GM11168 (cell line): ENCODE data around the gene PSMD3.
"Not testable (repeated sequence)": the region's sequence is repeated elsewhere in the genome, so short reads cannot be mapped to it uniquely, and the experiment has no call there.

Source experiments
- in situ Hi-C: fragments of 300-500 bp; cut with MboI; formaldehyde crosslinking; loops from one replicate; pipeline ENCODE4 v1.12.0; 2022; ENCODE audit warnings: low sequenced_read_pairs; ENCODE audit not compliant: unreplicated experiment

Gene PSMD3

DNA sequence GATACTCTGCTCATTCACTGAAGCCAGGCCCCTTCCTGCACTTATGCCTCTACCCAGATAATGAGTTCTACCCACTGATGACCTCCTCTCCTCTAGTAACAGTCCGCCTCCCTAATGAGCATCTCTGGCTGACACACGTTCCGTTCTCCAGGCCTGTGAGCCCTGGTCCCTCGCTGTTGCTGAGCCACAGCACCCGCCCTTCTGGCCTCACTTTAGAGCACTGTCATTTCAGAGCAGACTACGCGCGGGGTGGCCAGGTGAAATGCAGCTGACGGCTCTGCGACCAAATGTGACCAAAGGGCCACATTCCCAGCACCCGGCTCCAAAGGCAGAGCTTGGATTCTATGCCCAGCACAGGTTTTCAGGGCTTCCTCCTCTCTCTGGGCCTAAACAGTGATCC, 13.8 kb downstream of the PSMD3 start:
- in situ Hi-C loops: no loop called here

GRCh38 chr17:39995438-39995837, 14.8 kb downstream of the PSMD3 start:
- in situ Hi-C loops: no loop called here

- in situ Hi-C loops: no loop called here
Measured at GRCh38 chr17:39996162-39996561, 15.6 kb downstream of the PSMD3 start.

GRCh38 chr17:39996800-39997199, 16.2 kb downstream of the PSMD3 start:
- in situ Hi-C loops: no loop called here

DNA sequence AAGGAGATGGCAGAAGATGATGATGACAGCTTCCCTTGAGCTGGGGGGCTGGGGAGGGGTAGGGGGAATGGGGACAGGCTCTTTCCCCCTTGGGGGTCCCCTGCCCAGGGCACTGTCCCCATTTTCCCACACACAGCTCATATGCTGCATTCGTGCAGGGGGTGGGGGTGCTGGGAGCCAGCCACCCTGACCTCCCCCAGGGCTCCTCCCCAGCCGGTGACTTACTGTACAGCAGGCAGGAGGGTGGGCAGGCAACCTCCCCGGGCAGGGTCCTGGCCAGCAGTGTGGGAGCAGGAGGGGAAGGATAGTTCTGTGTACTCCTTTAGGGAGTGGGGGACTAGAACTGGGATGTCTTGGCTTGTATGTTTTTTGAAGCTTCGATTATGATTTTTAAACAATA, 16.9 kb downstream of the PSMD3 start:
- in situ Hi-C loops: no loop called here

- in situ Hi-C loops: no loop called here
Measured at GRCh38 chr17:39999067-39999466, 18.5 kb downstream of the PSMD3 start.

DNA sequence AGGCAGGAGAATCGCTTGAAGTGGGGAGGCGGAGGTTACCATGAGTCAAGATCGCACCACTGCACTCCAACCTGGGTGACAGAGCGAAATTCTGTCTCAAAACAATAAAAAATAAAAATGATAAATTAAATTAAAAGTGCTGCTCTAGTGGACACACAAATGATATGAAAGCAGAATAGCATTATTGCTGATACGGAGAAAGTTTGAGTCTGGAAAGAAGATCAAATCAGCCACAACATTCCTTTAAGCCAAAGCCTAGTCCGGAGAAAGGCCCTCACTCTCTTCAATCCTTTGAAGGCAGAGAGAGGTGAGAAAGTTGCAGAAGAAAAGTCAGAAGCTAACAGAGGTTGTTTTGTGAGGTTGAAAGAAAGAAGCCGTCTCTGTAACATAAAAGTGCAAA, 19.6 kb downstream of the PSMD3 start:
- in situ Hi-C loops: no loop called here

- in situ Hi-C loops: not testable (repeated sequence)
Measured at GRCh38 chr17:40001335-40001734, 20.7 kb downstream of the PSMD3 start.

GRCh38 chr17:40004072-40004471, 23.5 kb downstream of the PSMD3 start:
- in situ Hi-C loops: no loop called here

DNA sequence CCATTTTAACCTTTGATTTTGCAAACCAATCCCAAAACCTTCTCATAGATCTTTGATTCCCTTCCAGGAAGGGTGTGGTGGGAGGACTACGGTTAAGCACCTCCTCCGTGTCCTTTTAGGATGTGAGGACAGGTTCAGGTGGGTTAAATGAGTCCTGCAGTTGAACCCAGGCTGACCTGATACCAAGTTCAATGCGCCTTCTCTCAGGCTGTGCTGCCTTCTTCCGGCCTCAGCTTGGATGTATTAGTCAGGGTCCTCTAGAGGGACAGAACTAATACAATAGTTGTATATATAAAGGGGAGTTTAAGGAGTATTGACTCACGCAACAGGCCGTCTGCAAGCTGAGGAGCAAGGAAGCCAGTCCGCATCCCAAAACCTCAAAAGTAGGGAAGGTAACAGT, 24.1 kb downstream of the PSMD3 start:
- in situ Hi-C loops: no loop called here

DNA sequence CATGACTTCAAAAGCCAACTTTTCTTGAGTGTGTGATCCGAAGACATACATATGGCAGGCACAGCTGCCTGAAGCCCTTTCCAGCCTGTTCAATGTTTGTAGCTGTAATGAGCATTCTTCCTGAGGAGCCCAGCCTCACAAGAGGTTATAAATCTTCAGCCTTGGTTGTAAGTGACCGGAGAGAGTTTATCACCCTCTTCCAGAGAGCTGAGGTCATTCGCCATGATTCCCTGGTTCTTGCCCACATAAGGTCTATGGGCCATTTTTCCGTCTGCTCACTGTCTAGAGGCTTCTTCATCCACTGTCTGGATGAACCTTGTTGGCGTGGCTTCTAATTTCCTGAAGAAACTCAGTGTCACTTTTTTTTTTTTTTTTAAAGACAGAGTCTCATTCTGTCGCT, 24.9 kb downstream of the PSMD3 start:
- in situ Hi-C loops: no loop called here

- in situ Hi-C loops: not testable (repeated sequence)
Measured at GRCh38 chr17:40010946-40011500, 30.4 kb downstream of the PSMD3 start.

DNA sequence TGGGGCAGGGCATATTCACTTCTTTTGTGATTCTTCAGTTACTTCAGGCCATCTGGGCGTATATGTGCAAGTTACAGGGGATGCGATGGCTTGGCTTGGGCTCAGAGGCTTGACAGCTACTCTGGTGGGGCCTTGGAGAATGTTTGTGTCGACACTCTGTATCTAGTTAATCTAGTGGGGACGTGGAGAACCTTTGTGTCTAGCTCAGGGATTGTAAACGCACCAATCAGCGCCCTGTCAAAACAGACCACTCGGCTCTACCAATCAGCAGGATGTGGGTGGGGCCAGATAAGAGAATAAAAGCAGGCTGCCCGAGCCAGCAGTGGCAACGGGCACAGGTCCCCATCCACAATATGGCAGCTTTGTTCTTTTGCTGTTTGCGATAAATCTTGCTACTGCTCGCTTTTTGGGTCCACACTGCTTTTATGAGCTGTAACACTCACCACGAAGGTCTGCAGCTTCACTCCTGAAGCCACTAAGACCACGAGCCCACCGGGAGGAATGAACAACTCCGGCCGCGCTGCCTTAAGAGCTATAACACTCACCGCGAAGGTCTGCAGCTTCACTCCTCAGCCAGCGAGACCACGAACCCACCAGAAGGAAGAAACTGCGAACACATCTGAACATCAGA, 31.5 kb downstream of the PSMD3 start:
- in situ Hi-C loops: not testable (repeated sequence)

DNA sequence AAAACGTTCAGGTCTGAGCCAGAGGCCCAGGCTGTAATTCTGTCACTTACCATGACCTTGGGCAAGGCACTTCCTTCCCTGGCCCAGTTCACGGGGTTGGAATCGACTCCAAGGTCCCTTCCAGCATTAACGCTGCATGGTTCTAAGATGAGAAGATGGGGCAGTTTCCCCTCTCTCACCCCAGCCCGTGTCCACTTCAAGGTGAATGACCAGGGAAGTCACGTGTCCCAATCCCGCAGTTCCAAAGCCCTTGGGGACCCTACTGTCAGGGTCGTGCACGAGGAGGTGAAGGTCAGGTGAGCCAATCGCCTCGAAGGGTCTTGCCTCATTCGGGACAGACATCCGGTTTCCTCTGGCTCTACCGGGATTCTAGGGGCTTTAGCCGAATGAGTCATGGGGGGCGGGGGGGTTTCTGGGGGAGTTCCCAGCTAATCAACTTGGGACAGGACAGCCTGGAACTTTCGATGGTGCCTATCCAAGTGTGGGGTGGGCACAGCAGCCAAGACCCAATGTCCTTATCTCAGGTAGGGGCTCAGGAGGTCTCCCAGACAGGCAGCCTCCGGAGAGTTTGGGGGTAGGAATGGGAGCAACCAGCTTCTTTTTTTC, 33.9 kb downstream of the PSMD3 start:
- in situ Hi-C loops: no loop called here

GRCh38 chr17:40015005-40015997, 34.7 kb downstream of the PSMD3 start, which contains the start of gene CSF3:
CSF3 (plus strand) TSS chr17:40015440; CDS start chr17:40015475, 35 bp downstream.
- in situ Hi-C loops: no loop called here

DNA sequence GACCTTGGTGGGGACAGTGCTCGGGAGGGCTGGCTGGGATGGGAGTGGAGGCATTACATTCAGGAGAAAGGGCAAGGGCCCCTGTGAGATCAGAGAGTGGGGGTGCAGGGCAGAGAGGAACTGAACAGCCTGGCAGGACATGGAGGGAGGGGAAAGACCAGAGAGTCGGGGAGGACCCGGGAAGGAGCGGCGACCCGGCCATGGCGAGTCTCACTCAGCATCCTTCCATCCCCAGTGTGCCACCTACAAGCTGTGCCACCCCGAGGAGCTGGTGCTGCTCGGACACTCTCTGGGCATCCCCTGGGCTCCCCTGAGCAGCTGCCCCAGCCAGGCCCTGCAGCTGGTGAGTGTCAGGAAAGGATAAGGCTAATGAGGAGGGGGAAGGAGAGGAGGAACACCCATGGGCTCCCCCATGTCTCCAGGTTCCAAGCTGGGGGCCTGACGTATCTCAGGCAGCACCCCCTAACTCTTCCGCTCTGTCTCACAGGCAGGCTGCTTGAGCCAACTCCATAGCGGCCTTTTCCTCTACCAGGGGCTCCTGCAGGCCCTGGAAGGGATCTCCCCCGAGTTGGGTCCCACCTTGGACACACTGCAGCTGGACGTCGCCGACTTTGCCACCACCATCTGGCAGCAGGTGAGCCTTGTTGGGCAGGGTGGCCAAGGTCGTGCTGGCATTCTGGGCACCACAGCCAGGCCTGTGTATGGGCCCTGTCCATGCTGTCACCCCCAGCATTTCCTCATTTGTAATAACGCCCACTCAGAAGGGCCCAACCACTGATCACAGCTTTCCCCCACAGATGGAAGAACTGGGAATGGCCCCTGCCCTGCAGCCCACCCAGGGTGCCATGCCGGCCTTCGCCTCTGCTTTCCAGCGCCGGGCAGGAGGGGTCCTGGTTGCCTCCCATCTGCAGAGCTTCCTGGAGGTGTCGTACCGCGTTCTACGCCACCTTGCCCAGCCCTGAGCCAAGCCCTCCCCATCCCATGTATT, 35.7 kb downstream of the PSMD3 start:
- in situ Hi-C loops: no loop called here

GRCh38 chr17:40017422-40018080, 36.9 kb downstream of the PSMD3 start:
- in situ Hi-C loops: no loop called here

- in situ Hi-C loops: no loop called here
Measured at GRCh38 chr17:40018211-40019121, 37.9 kb downstream of the PSMD3 start.
